GM12873 (cell line): Measurements from ENCODE around the gene KCNAB1.

Experiments
- TF ChIP-seq, protein P1 (sequence below): IDR thresholded peaks from 2 replicates; pipeline ENCODE4 v1.5.1; 2012; ENCODE audit warnings: low read depth, mild to moderate bottlenecking, moderate library complexity, low read length, control low read depth; ENCODE audit not compliant: insufficient read depth; ENCODE audit errors: missing control alignments

KCNAB1 gene

DNA sequence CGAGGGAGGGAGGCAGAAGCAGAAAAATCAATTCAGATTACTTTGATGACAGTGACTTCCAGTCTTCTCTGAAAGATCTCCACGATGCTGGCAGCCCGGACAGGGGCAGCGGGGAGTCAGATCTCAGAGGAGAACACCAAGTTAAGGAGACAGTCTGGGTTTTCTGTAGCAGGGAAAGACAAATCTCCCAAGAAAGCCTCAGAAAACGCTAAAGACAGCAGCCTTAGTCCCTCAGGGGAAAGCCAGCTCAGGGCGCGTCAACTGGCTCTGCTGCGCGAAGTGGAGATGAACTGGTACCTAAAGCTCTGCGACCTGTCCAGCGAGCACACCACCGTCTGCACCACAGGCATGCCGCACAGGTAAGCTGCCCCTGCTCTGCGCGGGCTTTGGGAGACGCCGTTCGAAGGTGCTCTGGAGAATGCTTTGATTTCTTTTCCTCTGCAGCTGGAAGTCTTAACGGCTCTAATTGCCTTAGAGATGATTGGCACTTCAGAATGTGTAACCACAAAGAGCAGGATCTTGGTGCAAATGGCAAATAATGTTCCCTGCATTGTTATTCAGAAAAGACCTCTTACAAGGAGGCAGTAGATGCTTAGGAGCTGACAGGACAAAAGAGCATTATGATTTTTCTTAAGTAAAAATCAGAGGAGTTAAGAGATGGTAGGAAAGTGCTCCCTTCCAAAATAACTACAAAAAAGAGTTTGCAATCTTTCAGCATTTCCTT, at the start of gene KCNAB1:
Gene KCNAB1, plus strand, starts transcription at position 51 of the 724 bp plus-strand sequence.
- TF ChIP-seq, protein P1, sequence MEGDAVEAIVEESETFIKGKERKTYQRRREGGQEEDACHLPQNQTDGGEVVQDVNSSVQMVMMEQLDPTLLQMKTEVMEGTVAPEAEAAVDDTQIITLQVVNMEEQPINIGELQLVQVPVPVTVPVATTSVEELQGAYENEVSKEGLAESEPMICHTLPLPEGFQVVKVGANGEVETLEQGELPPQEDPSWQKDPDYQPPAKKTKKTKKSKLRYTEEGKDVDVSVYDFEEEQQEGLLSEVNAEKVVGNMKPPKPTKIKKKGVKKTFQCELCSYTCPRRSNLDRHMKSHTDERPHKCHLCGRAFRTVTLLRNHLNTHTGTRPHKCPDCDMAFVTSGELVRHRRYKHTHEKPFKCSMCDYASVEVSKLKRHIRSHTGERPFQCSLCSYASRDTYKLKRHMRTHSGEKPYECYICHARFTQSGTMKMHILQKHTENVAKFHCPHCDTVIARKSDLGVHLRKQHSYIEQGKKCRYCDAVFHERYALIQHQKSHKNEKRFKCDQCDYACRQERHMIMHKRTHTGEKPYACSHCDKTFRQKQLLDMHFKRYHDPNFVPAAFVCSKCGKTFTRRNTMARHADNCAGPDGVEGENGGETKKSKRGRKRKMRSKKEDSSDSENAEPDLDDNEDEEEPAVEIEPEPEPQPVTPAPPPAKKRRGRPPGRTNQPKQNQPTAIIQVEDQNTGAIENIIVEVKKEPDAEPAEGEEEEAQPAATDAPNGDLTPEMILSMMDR: no peak

DNA sequence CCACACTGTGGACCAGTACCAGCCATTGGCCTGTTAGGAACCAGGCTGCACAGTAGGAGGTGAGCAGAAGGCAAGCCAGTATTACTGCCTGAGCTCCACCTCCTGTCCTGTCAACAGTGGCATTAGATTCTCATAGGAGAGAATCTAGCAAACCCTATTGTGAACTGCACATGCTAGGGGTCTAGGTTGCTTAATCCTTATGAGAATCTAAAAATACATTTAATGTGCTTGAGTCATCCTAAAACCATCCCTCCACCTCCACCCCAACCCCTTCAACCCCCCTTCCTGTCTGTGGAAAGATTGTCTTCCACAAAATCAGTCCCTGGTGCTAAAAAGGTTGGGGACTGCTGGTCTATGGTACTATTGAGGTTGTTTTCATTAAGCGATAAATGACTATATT, 49.3 kb upstream of the KCNAB1 start:
- TF ChIP-seq, protein P1: no peak

DNA sequence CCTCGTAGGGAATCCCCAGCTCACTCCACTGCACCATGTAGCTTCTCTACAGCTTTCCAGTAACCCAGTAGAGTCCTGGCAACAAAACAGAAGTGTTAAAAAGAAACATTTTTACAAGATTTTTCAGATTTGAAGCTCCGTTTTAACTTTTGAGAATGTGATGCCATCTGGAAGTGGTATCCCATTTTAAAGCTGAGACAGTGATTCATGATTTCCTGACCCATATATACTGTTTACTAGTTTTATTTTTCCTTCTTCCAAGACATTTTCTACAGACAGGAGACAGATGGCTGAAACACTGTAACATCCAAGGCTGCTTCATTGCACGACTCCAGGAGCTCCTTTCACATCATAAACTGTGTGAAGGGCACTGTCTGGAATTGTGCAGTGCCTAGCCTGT, 30.3 kb upstream of the KCNAB1 start:
- TF ChIP-seq, protein P1: no peak

DNA sequence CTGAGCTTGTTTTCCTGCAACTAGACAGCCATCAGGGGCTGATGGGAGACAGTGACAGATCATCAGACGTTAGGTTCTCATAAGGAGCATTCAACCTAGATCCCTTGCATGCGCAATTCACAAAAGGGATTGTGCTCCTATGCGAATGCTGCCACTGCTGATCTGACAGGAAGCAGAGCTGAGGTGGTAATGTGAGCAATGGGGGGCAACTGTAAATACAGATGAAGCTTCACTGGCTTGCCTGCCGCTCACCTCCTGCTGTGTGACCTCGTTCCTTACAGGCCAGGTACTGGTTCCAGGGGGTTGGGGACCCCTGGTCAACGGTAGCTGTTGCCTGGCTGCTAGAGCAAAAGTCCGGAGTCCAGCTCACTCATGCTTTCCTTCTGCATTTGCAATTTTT, 26.4 kb upstream of the KCNAB1 start:
- TF ChIP-seq, protein P1: no peak

DNA sequence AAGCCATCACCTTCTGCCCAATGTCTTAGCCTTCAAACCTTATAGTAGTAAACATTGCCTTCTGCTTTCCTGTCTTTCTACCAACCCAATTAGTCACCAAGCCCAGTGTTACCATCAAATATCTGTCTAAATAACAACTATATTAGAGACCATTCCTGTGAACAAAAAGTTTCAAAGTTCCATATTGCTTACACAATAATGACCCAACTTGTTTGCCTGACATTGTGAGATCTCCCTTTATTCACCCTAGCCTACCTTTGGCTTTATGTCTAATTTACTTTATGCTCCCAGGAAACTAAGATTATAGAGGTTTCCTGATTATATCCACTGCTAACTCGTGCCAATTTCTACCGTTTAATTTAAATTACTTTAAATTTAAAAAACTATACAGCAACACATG, 26.0 kb upstream of the KCNAB1 start:
- TF ChIP-seq, protein P1: no peak

DNA sequence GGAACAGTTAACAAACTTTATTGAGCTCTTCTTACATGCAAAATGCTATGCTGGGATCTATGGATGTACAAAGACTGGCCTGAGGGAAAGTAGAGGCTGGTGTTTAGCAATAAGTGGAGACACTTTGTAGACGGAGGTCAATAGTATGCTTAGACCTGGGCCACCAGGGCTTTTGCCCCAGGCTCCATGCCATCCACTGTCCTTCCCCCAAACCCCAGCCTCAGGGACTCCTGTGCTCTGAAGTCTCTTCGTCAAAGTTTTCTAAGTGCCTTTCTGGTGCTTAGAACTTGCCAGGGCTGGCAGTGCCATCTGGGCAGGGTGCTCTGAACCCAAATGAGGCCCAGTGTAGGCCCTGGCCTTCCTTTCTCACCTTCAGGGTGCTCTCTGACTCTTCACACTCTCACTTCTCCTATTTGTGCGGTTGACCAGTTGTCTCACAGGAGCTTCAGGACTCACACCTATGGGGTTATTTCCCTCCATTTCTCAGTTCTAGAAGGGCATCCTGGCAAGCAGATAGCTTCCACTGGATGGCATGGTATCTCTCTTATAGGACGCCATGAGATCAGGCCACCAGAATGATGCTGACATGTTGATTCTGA, 21.8 kb upstream of the KCNAB1 start:
- TF ChIP-seq, protein P1: no peak

DNA sequence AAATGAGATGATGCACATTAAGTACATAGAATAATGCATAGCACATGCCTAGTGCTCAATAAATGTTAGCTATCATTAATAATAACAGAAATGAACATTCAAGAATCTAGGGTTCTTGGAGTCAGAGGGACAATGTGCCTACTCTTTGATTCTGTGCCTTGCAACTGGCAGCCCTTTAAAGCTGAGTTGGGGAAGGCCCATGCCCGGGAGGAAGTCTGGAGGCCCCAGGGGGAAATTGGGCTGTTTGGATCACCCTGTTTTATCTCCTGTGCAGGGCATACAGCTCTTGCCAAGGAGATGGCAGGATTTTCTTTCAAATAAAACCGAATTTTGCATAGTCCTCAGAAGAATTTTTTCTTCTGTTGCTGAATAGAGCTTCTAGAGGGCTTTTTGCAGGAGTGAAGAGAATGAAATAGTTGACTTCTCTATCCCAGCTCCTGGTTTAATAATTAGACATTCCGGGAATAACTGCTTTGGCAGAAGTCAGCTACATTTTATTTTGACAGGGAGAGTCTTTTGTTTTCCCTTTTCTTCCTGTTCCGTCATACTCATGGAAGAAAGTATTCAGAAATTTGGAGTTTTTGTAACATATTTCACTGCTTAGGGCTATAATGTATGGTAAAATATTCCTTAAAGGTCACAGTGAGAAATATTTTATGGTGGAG, 18.0 kb upstream of the KCNAB1 start:
- TF ChIP-seq, protein P1: no peak
